RKO (cell line): ENCODE data around the gene CUBN.
A peak's percentile ranks its signal among the peaks of the same experiment; 100 is the strongest.

Source experiments
- DNase-seq: peaks from one replicate; pipeline ENCODE4 v3.0.0-alpha.2; 2016; ENCODE audit warnings: low spot score

CUBN gene

DNA sequence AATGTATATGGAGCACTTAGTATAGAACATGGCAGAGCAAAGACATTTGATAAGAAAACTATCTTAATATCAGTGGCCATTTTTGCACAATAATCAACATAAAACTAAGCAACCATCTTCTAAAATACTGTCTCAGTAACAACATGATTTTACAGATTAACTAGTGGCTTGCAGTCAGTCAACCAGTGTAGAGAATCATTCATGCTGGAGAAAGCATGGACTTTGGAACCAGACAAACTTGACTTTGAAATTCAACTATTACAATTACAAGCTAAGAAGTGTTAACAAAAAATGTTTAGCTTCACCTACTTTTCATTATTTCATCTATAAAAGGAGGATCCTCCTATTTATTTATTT lies 27.7 kb downstream of the CUBN start:
- DNase-seq, result no peak

DNA sequence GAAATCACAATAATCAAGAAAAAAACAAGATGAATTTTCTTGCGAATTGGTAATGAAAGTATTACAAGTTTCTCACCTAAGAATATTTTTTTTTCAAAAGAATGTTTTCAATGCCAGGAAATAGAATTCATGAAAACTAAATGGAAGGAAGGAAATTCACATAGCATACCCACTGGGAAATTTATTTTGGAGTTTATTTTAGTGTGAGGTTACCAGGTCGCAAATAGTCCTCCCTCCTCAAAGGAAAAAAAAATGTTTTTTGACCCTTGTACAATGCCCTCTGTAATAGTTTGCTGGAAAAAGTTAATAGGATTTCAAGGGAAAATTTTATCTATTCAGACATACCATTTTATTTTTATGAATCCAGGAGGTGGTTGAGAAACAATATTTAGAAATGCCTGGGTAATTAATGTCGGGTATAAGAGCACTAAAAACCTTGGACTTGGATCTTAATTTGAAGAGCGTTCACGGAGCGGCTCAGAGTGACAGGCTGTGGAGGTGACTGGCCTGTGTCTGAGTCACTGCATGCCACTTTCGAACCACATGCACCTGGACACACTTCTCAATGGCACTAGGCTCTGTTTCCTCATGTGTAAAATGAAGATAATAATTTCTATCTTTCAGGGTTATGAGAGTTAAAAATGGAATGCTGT lies 28.2 kb downstream of the CUBN start:
- DNase-seq, result no peak

DNA sequence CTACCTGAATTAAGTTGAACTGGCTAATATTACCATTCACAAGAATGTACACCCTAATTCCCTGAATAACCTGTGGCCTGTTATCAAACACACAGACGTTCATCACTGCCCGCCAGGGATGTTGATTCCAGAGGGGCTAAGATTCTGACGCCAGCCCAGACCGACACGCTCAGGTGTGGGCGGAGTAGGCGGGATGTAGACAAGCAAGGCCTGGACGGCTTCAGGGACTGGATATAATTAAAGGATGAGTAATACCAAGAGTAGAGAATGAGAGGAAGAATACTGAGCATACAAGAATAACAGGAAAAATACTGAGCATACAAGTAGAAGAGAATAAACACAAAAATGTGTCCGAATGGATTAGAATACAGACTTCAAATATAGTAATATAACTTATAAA lies 29.0 kb downstream of the CUBN start:
- DNase-seq, result no peak

GRCh38 chr10:17098012-17098411 lies 31.6 kb downstream of the CUBN start:
- no peak for DNase-seq

DNA sequence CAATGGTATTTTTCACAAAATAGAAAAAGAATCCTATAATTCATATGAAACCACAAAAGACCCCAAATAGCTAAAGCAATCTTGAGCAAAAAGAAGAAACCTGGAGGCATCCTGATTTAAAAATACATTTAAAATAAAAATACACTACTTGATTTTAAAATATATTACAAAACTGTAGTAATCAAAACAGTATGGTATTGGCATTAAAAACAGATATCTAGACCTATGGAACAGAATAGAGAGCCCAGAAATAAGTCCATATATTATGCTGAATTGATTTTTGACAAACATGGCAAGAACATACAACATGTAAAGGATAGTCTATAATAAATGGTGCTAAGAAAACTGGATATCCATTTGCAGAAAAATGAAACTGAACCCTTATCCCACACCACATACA lies 34.8 kb downstream of the CUBN start:
- no peak for DNase-seq

- no peak for DNase-seq
Measured at GRCh38 chr10:17092986-17093803, 36.4 kb downstream of the CUBN start.

GRCh38 chr10:17092216-17092944 lies 37.2 kb downstream of the CUBN start:
- no peak for DNase-seq

- DNase-seq, result peak; percentile 81
Measured at GRCh38 chr10:17088118-17088806, 41.3 kb downstream of the CUBN start.

- DNase-seq, result no peak
Measured at GRCh38 chr10:17086865-17087367, 42.7 kb downstream of the CUBN start.

DNA sequence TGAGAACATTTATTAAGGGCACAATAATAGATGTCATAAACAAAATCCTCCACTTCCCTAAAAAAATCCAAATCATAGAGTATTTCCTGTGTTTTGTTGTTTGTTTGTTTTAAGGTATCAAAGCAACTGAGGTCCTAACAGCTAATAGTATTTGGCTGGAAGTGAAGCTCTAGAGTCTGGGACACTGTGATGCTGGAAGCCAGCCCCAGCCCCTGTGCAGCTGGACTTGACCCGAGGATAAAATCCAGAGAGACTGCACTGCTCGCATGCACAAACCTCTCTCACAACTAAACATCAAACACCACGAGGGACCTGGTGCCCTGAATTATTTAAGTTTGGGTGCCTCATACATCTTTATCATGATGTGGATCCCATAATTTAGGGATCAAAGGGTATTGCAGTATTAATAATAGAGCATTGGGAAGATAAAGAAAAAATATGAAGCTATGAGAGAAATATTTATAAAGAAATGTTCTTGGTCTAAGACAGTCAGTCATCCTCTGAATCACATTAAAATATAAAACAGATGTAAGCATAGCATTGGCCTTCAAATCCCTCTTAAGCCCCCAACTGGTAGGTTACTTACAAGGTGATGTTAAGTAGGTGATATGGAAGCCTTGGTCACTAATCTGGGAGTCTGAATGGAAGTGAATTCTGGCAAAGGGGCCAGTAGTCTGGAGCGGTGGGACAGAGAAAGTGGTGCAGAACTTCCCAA lies 44.4 kb downstream of the CUBN start:
- no peak for DNase-seq

DNA sequence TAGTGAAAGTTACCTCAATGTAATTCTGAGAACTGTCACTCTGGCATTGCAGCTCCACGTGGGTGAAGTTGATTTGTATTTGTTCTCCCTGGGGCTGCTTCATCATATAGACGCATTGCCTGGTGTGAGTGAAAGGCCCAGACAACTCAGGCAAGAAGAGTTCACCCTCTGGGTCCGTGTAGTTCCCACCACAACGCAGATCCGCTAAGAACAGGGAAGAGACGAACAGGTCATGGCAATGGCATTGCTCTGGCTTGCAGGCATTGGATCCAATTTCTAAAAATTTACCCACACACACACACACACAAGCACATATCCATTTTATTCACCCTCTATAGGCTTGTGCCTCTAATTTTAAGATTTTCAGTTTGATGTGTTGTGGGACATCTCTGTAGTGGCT lies 45.4 kb downstream of the CUBN start:
- no peak for DNase-seq

GRCh38 chr10:17081431-17081830 lies 48.2 kb downstream of the CUBN start:
- no peak for DNase-seq

DNA sequence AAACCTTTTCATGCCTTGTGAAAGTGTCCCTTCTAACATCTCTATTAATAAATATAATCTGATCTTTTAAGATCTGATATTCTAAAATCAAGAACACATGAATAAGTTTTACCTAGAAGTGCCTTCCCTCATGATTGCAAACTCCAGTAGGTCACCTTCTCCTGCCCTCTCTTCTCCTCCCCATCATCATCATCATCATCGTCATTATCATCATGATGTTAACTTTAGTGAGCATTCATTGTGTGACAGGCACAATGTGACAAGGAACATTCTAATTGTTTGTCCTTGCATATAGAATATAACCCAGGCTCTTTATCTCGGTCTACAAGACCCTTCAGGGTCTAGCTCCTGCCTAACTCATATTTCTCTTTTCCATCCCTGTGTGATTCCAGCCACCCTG lies 51.7 kb downstream of the CUBN start:
- DNase-seq, result no peak

DNA sequence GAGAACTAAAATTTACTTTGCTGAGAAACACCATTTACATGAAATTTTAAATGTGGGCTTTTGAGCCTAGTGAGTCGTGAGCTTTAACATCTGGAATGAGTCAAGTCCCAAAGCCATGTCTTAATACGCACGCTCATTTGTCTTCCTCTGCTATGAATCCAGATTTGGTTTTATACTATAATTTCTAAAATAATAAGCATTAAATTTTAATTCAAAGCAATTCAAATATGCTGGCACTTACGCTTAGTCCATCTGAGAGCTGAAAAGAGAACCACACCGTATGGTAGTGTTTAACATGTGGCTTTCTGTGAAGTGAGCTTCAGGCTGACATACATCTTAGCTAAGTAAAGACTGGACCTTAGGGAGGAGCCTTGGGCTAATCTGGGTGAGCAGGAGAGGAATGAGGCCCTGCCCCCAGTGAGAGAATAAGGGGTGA lies 52.2 kb downstream of the CUBN start:
- DNase-seq, result peak; percentile 41

DNA sequence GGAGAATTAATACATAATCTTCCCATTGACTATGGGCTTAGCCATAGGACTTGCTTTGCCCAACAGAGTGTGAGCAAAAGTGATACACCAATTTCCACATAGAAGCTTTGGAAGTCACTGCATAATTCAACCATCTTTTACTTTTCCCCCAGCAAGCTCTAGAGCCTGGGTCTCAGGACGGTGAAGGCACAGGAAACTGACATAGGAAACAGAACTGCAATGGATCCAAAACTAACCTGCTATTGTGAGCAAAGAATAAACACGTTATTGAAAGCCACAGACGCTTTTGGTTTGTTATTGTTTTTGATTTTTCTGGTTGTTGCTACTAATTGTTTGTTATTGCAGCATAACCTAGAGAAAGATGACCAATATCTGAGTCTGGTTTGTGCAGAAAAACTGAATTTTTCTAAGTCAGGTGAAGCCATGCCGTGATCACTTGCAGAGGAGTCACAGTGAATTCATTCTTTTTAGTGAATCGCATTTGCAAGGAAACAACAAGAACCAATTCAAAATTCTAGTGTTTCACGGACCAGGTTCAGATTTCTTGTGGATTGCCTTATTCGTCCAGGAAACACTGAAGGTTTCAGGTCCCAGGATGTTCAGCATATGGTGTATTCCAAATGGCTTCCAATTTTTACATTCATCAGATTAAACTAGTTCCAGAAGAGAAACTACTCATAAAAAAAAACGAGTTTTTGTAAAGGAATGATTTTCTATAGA lies 52.8 kb downstream of the CUBN start:
- no peak for DNase-seq

- peak; percentile 97 for DNase-seq
Measured at GRCh38 chr10:17075533-17076359, 53.9 kb downstream of the CUBN start.

DNA sequence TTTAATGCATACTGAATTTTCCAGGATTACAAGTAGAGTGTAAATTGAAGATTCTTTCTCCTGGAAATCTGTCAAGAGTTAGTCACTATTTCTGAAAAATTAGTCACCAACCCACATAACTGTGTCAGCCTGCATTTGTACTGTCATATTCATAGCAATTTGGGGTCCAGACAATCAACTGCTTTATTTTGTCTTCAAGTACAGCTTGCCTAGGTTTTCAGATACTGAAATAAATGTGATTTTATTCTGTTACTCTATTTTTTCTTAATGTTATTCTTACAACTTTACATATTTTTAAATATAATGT lies 55.1 kb downstream of the CUBN start:
- DNase-seq, result peak; percentile 90

DNA sequence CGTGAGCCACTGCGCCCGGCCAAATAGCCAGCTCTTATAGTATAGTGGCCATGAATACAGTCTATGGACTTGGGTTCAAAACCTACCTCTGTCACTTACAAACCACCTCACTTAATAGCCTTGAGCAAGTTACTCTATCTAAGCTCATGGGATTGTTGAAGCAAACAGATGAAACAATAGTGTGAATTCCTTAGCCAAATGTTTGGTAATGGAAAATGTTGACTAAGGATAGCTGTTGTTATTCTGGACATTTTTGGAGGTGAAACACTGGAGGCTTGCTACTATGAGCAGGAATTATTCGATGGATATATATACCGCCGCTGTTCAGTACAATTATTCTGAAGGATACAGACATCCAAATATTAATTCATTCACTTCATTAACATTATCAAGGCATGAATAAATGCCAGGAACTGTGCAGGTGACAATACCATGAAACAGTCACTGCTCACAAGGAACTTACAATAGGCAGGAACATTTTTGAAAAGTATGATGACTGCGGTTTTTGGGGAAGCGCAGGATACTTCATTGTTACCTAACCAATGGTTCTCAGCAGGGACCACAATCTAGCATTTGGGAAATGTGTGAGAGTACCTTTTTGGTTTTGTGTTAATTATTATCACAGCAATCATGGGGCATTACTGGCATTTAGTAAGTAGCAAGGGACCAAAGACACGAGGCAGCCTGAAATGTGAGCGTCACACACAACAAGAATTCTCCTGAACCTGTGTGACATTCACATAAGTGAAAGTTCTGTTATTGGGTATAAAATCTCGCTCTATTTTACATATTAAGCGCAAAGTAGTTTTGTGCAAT lies 55.7 kb downstream of the CUBN start:
- no peak for DNase-seq

DNA sequence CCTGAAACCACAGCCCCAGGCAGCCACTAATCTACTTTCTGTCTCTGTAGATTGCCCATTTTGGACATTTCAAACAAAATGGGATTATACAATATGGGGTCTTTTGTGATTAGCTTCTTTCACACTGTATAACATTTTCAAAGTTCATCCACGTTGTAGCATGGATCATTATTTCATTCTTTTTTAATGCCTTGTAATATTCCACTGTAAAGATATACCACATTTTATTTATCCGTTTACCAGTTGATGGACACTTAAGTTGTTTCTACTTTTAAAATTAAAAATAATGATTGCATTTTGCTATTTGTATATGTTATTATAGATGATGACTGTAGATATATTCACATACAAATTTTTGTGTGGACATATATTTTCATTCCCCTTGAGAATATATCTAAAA lies 60.7 kb downstream of the CUBN start:
- DNase-seq, result no peak
